ENCODE results near the gene POLR1A. TPM values are rescaled to one million over a fixed set of nuclear protein-coding genes. Genes with fewer than 3 reads are reported as not detected.

Gene POLR1A
- total and polyA plus RNA-seq, 2 of the 13 experiments (the other 11 are each of a cell fraction or from before 2014, with no cell fraction given): 7.2 to 39.9 TPM

GRCh38 chr2:86105252-86105968 is at the start of gene POLR1A (continued):
- no peak for TF ChIP-seq ZNF281 (CRISPR knock-in tag; IDR thresholded peaks at IDR 0.05; ENCODE audit: borderline replicate concordance)
- TF ChIP-seq NFE2 (CRISPR knock-in tag; IDR thresholded peaks at IDR 0.05): no peak
- no peak for TF ChIP-seq ZNF609 (CRISPR knock-in tag; IDR thresholded peaks at IDR 0.05; ENCODE audit: borderline replicate concordance)
- no peak for TF ChIP-seq HNRNPUL1 (IDR thresholded peaks at IDR 0.05; ENCODE audit: low read depth, low read length)
- TF ChIP-seq KDM3A (CRISPR knock-in tag; IDR thresholded peaks at IDR 0.05; ENCODE audit: low read depth): no peak
- TF ChIP-seq PTBP1 (IDR thresholded peaks at IDR 0.05; ENCODE audit: low read depth, low read length, poor library complexity, severe bottlenecking): no peak
- TF ChIP-seq ELF1 (CRISPR knock-in tag; IDR thresholded peaks at IDR 0.05): no peak
- TF ChIP-seq NR2F2 (IDR thresholded peaks at IDR 0.05; ENCODE audit: borderline replicate concordance, low read depth): no peak
- no peak for TF ChIP-seq ZNF746 (CRISPR knock-in tag; IDR thresholded peaks at IDR 0.05)
- TF ChIP-seq KLF9 (CRISPR knock-in tag; IDR thresholded peaks at IDR 0.05; ENCODE audit: low read depth): no peak
- TF ChIP-seq CTCF (CRISPR knock-in tag; IDR thresholded peaks at IDR 0.05): no peak
- no peak for TF ChIP-seq PAWR (CRISPR knock-in tag; IDR thresholded peaks at IDR 0.05; ENCODE audit: borderline replicate concordance)
- no peak for TF ChIP-seq ZNF691 (CRISPR knock-in tag; IDR thresholded peaks at IDR 0.05; ENCODE audit: borderline replicate concordance, low read depth)
- TF ChIP-seq SRSF1 (optimal IDR thresholded peaks at IDR 0.05; ENCODE audit: low read depth, low read length): peak; percentile 54
- no peak for TF ChIP-seq ZNF296 (CRISPR knock-in tag; conservative IDR thresholded peaks at IDR 0.05)
- TF ChIP-seq ATF1 (CRISPR knock-in tag; IDR thresholded peaks at IDR 0.05): no peak
- TF ChIP-seq JUN (CRISPR knock-in tag; IDR thresholded peaks at IDR 0.05): no peak
- no peak; the same call in 1 of the 2 replicates for TF ChIP-seq ZIK1 (CRISPR knock-in tag; IDR thresholded peaks at IDR 0.05; ENCODE audit: borderline replicate concordance, low read depth)
- no peak for TF ChIP-seq ZNF235 (CRISPR knock-in tag; IDR thresholded peaks at IDR 0.05; ENCODE audit: borderline replicate concordance)
- no peak for TF ChIP-seq ZNF101 (CRISPR knock-in tag; IDR thresholded peaks at IDR 0.05; ENCODE audit: borderline replicate concordance, low read depth)
